Ascending aorta (tissue), 2 donors: Measurements from ENCODE around the gene UBAC2. TPM values are rescaled to one million over a fixed set of nuclear protein-coding genes. Genes with fewer than 3 reads are reported as not detected.

Experiments
- DNase-seq, 2 donors: peaks; one replicate each; pipeline ENCODE4 v3.0.0-alpha.2; 2019; ENCODE audit warnings: low spot score in 2 of 2
- H3K27ac ChIP-seq, 2 donors: fragments of 200-600 bp; sonication (generic); one replicate each; pipeline ENCODE4 v1.5.1; 2016 to 2017; ENCODE audit warnings: mild to moderate bottlenecking in 1 of 2
- H3K27me3 ChIP-seq: fragments of 200-600 bp; sonication (generic); one replicate; pipeline ENCODE4 v1.5.1; 2017
- H3K36me3 ChIP-seq, 2 donors: fragments of 200-600 bp; sonication (generic); one replicate each; pipeline ENCODE4 v1.5.1; 2016
- H3K4me1 ChIP-seq, 2 donors: fragments of 200-600 bp; sonication (generic); one replicate each; pipeline ENCODE4 v1.5.1; 2016 to 2017; ENCODE audit warnings: mild to moderate bottlenecking in 1 of 2
- H3K4me3 ChIP-seq, 2 donors: fragments of 200-600 bp; sonication (generic); one replicate each; pipeline ENCODE4 v1.5.1; 2016 to 2017; ENCODE audit warnings: mild to moderate bottlenecking in 1 of 2
- H3K9me3 ChIP-seq, 2 donors: fragments of 200-600 bp; sonication (generic); one replicate each; pipeline ENCODE4 v1.5.1; 2016
- intact Hi-C: fragments of 100-400 bp; cut with DNase I; formaldehyde crosslinking; loops from one replicate; pipeline ENCODE4 v1.15.1; 2023
- total RNA-seq: library from RNA; depleted of rRNA; stranded (reverse); fragments of >200 nt; gene quantifications from one replicate; pipeline ENCODE4 v1.1.0, GENCODE V29; 2016
- TF ChIP-seq, protein P1 (sequence below), 3 experiments: fragments of 200-600 bp in 2 of 3; fragments of 450-650 bp in 1 of 3; sonication (generic) in 2 of 3; IDR thresholded peaks; one replicate each; pipeline ENCODE4 v1.5.1; 2016 to 2019; ENCODE audit warnings: antibody characterized with exemption in 3 of 3, mild to moderate bottlenecking in 1 of 3, moderate library complexity in 1 of 3

The UBAC2 gene
- total RNA-seq, 1 donor from 2014 or later = 67.8 TPM

DNA sequence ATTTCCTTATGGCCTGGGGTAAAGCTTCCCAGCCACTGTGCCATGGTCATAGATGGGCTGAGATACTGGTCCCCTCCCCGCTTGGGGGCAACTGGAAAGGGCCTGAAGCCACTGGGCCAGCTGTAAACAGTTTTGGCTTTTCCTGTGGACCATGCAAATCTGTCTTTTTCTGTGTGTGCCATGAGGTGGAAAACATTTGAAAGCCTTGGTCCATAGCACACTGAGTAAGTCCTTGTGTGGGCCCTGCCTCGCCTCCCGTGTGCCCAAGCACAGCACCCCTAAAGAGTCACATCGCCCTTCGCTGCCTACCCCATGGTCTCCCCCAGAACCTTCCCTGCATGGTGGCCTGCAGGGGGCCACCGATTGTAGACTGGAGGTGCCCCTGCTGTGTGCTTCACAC, 158.9 kb downstream of the UBAC2 start:
- intact Hi-C loops = no loop called here
- no peaks in the 10 kb centered on the region for H3K9me3 ChIP-seq
- peaks cover 0 to 3% of the 10 kb centered on the region in 2 donors for H3K4me1 ChIP-seq
- peaks cover 0 to 12% of the 10 kb centered on the region in 2 donors for H3K36me3 ChIP-seq
- no peak overlapping the region for H3K4me3 ChIP-seq
- no peak overlapping the region for H3K27ac ChIP-seq
- TF ChIP-seq, protein P1, sequence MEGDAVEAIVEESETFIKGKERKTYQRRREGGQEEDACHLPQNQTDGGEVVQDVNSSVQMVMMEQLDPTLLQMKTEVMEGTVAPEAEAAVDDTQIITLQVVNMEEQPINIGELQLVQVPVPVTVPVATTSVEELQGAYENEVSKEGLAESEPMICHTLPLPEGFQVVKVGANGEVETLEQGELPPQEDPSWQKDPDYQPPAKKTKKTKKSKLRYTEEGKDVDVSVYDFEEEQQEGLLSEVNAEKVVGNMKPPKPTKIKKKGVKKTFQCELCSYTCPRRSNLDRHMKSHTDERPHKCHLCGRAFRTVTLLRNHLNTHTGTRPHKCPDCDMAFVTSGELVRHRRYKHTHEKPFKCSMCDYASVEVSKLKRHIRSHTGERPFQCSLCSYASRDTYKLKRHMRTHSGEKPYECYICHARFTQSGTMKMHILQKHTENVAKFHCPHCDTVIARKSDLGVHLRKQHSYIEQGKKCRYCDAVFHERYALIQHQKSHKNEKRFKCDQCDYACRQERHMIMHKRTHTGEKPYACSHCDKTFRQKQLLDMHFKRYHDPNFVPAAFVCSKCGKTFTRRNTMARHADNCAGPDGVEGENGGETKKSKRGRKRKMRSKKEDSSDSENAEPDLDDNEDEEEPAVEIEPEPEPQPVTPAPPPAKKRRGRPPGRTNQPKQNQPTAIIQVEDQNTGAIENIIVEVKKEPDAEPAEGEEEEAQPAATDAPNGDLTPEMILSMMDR (IDR thresholded peaks at IDR 0.05) = no peak
- H3K27me3 ChIP-seq = no peaks in the 10 kb centered on the region
- DNase-seq = no peak

DNA sequence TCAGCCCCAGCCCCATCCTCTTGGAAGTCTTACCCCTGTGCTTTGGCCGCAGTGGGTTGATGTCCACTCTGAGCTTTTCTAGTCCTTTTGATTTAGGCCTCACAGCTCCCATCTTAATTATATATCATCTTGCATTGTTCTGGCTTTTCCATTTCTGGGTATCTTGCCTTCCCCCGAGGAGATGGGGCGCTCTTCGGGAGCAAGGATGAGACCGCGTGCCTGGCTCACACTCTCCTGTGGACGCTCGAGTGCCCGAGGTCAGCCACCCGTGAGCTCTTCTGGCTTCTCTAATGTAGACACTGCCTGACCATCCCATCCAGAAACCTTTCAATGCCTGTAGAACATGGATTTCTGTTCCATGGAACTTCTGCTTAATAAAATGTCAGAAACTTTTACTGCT, 160.0 kb downstream of the UBAC2 start:
- Histone ChIP-seq H3K27me3 (no peaks in the 10 kb centered on the region), H3K27ac (no peak overlapping the region), H3K4me3 (no peak overlapping the region), H3K9me3 (no peaks in the 10 kb centered on the region), H3K4me1 (peaks cover 0 to 3% of the 10 kb centered on the region in 2 donors), H3K36me3 (peaks cover 0 to 12% of the 10 kb centered on the region in 2 donors)
- TF ChIP-seq, protein P1 (IDR thresholded peaks at IDR 0.05) = no peak
- DNase-seq = no peak
- intact Hi-C loops = no loop called here

DNA sequence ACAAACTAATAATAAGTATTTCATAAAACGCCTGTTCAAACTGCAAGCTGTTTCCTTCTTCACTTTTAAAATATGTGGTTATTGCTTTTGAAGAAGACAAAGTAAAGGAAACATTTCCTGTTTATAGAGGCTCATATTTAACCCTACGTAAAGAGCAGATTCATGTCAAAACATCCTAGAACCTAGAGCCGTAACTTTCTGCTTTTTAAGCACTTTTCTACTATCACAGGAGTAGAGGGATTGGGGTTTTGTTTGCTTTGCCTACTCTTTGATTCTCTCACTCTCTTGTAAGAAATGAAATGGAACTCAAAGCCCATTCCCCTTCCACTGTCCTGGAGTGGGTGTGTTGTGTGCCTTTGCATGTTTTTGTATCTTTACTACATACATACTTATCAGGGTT, 160.5 kb downstream of the UBAC2 start:
- no peaks in the 10 kb centered on the region for H3K4me1 ChIP-seq
- DNase-seq = no peak
- no peak overlapping the region for H3K4me3 ChIP-seq
- no peaks in the 10 kb centered on the region for H3K27me3 ChIP-seq
- intact Hi-C loops = no loop called here
- H3K36me3 ChIP-seq = peaks cover 0 to 12% of the 10 kb centered on the region in 2 donors
- H3K27ac ChIP-seq = no peak overlapping the region
- TF ChIP-seq, protein P1 (IDR thresholded peaks at IDR 0.05) = no peak
- no peaks in the 10 kb centered on the region for H3K9me3 ChIP-seq

DNA sequence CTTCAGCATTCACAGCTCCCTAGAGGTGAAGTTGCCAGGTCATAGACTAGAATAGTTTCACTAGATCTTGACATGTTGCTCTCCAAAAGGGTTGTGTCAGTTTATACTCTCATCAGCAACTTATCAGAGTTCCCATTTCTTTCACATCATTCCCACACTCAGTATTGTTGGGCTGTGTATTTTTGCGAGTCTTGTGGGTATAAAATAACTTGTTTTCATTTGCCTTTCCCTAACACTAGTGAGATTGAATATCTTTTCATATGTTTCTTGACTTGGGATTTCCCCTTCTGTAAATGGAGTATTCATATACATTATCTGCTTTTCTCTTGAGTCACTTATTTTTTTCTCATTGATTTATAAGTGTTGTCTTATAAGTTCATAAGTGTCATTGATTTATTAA, 161.7 kb downstream of the UBAC2 start:
- no peaks in the 10 kb centered on the region for H3K27me3 ChIP-seq
- TF ChIP-seq, protein P1 (IDR thresholded peaks at IDR 0.05) = no peak
- intact Hi-C loops = no loop called here

DNA sequence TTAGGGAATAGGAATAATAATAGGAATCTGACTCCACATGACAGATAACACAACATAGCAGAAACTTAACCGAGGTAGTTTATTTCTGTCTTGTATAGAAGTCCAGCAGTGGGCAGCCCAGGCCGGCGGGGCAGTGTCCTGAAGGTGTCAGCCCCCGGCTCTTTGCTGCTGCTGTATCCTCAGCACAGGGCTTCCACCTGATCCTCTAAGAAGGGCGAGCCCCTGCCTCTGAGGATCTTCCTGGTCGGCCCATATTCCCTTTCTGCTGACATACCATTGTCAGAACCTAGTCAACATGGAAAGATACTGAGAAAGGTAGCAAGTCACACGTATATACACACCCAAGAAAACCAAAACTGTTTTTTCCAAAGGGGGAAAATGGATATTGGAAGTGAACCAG, 162.7 kb downstream of the UBAC2 start:
- H3K9me3 ChIP-seq = no peaks in the 10 kb centered on the region
- intact Hi-C loops = no loop called here
- no peak overlapping the region for H3K4me3 ChIP-seq
- H3K27ac ChIP-seq = no peak overlapping the region
- H3K4me1 ChIP-seq = no peaks in the 10 kb centered on the region
- H3K36me3 ChIP-seq = peaks cover 0 to 22% of the 10 kb centered on the region in 2 donors
- no peak for DNase-seq
- TF ChIP-seq, protein P1 (IDR thresholded peaks at IDR 0.05) = no peak
- H3K27me3 ChIP-seq = no peaks in the 10 kb centered on the region

More for the DNA sequence above, 161.7 kb downstream of the UBAC2 start:
- no peaks in the 10 kb centered on the region for H3K9me3 ChIP-seq
- H3K36me3 ChIP-seq = peaks cover 0 to 15% of the 10 kb centered on the region in 2 donors
- H3K27ac ChIP-seq = no peak overlapping the region
- DNase-seq = no peak
- no peaks in the 10 kb centered on the region for H3K4me1 ChIP-seq
- no peak overlapping the region for H3K4me3 ChIP-seq

DNA sequence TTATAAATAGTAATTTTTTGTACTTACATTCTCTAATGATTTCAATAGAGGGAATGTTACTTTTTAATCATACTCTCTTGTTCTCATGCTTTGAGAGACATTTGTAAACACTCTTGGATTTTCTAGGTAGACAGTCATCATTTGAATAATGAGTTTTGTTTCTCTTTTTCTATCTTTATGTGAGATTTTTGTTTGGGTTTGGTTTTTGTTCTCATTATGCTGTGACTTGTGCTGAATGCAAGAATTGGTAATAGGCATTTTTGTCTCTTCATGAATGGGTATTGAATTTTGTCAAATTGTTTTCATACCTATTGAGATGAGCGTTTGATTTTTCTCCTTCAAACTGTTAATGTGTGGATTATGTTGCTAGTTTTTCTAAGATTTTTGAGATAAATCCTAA, 163.3 kb downstream of the UBAC2 start:
- Histone ChIP-seq H3K27ac (no peak overlapping the region), H3K4me3 (no peak overlapping the region), H3K9me3 (no peaks in the 10 kb centered on the region), H3K27me3 (no peaks in the 10 kb centered on the region), H3K36me3 (peaks cover 0 to 21% of the 10 kb centered on the region in 2 donors), H3K4me1 (no peaks in the 10 kb centered on the region)
- TF ChIP-seq, protein P1 (IDR thresholded peaks at IDR 0.05) = no peak
- DNase-seq = no peak
- intact Hi-C loops = no loop called here
